Central memory CD8-positive, alpha-beta T cell (primary cell): ENCODE measurements around the gene CENPP.

ENCODE experiments used
- ATAC-seq: fragments of 150-1000 bp; cut with Tn5 transposase; replicated peaks from 2 replicates; pipeline ENCODE4 v1.10.0; 2022; ENCODE audit warnings: mild to moderate bottlenecking, moderate FRiP score, moderate number of reproducible peaks; ENCODE audit not compliant: poor library complexity, severe bottlenecking; ENCODE audit errors: extremely low read depth
- DNase-seq, 2 donors: peaks; one replicate each; pipeline ENCODE4 v3.0.0; 2021; ENCODE audit warnings: low spot score in 2 of 2
- H3K27ac Mint-ChIP-seq: one replicate; pipeline ENCODE4 v1.8.0; 2022; ENCODE audit warnings: low read depth, mild to moderate bottlenecking, moderate library complexity, mixed read lengths
- H3K27me3 Mint-ChIP-seq: one replicate; pipeline ENCODE4 v1.8.0; 2022; ENCODE audit warnings: mixed read lengths
- H3K36me3 Mint-ChIP-seq: one replicate; pipeline ENCODE4 v1.8.0; 2022; ENCODE audit warnings: mild to moderate bottlenecking, moderate library complexity, mixed read lengths; ENCODE audit not compliant: insufficient read depth
- H3K4me1 Mint-ChIP-seq: one replicate; pipeline ENCODE4 v1.8.0; 2022; ENCODE audit warnings: mixed read lengths
- H3K4me3 Mint-ChIP-seq: one replicate; pipeline ENCODE4 v1.8.0; 2022; ENCODE audit warnings: mild to moderate bottlenecking, moderate library complexity, mixed read lengths
- H3K9me3 Mint-ChIP-seq: one replicate; pipeline ENCODE4 v1.8.0; 2022; ENCODE audit warnings: mixed read lengths

The CENPP gene

DNA sequence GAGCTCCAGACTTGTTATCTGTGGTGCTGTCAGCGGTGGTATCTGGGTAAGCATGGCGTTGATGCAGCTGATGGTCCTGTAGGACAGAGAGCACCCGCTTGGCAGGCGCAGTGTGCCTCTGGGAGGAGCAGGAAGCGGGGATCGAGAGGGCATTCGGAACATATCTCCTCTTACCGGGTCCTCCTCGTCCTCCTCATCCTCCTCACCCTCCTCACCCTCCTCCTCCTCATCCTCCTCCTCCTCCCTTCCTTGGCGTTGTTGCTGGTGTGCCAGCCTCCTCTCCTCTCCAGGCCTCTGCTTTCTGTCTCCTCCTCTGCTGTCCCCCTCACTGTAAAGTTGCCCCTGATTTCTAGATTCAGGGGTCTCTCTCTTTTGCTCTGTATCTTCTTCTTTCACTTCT is 188.9 kb downstream of the CENPP start:
- Mint-ChIP-seq H3K27ac (no peak overlapping the region), H3K9me3 (no peaks in the 10 kb centered on the region), H3K27me3 (no peaks in the 10 kb centered on the region), H3K4me3 (no peak overlapping the region), H3K4me1 (no peaks in the 10 kb centered on the region), H3K36me3 (no peaks in the 10 kb centered on the region)
- ATAC-seq = no peak
- DNase-seq = no peak

DNA sequence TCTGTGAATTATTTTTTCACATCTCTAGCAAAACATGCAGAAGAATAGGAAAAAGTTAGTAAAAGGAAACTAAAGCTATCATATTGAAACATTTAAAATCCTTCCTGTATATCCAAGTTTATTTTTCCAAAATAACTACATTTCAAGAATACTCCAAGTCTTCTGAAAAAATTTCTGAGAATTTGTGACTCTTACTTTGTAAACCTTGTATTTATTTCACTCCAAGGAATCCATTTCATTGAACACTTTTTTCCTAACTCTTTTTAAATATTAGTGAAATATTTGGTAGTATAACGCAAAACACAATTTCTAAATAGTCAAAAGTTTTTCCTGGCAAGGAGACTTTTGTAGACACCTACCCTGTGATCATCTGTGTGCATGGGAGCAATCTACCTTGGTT is 190.8 kb downstream of the CENPP start:
- ATAC-seq (no peak), DNase-seq (no peak)
- H3K4me1 Mint-ChIP-seq = no peaks in the 10 kb centered on the region
- no peaks in the 10 kb centered on the region for H3K9me3 Mint-ChIP-seq
- H3K36me3 Mint-ChIP-seq = no peaks in the 10 kb centered on the region
- no peaks in the 10 kb centered on the region for H3K27me3 Mint-ChIP-seq
- no peak overlapping the region for H3K27ac Mint-ChIP-seq
- H3K4me3 Mint-ChIP-seq = no peak overlapping the region

DNA sequence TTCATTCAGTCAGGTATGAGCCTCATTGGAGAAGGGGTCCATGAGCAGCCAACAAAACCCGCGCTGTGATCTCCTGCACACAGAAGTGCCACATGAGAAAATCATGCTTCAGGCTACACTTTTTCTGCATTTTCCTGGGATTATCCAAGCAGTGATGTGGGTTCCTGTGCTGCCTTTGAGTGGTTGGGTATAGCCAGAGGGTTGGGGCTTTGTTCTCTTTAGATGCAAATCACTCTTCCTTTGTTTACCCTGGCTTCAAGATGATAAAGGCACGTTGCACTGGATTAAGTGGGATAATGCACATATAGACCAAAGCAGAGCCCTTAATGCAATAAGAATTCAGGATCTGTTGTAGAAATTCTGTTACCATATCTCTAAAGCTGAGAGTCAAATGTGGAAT is 191.3 kb downstream of the CENPP start:
- no peak overlapping the region for H3K27ac Mint-ChIP-seq
- H3K27me3 Mint-ChIP-seq = no peaks in the 10 kb centered on the region
- H3K9me3 Mint-ChIP-seq = no peaks in the 10 kb centered on the region
- no peak overlapping the region for H3K4me3 Mint-ChIP-seq
- no peaks in the 10 kb centered on the region for H3K4me1 Mint-ChIP-seq
- DNase-seq = no peak
- H3K36me3 Mint-ChIP-seq = no peaks in the 10 kb centered on the region
- no peak for ATAC-seq

DNA sequence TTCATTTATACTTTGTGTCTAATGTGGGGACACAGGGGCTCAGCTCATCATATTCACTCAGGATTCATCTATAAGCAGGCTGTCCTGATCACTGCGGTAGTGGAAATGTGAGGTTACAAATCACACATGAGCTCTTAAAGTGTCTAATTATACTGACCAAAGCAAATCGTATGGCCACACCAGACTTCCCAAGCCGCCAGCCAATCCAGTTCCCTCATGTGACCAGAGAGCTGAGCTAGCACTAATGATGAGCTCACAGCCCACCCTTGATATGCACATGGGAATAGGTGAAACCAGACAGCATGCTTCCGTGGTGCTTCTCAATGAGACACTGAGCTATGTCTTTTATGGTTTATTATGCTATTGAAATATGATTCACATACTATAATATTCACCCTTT is 192.4 kb downstream of the CENPP start:
- H3K27me3 Mint-ChIP-seq = no peaks in the 10 kb centered on the region
- no peaks in the 10 kb centered on the region for H3K4me1 Mint-ChIP-seq
- H3K9me3 Mint-ChIP-seq = no peaks in the 10 kb centered on the region
- ATAC-seq (no peak), DNase-seq (no peak)
- H3K36me3 Mint-ChIP-seq = no peaks in the 10 kb centered on the region
- H3K4me3 Mint-ChIP-seq = no peak overlapping the region
- H3K27ac Mint-ChIP-seq = no peak overlapping the region

DNA sequence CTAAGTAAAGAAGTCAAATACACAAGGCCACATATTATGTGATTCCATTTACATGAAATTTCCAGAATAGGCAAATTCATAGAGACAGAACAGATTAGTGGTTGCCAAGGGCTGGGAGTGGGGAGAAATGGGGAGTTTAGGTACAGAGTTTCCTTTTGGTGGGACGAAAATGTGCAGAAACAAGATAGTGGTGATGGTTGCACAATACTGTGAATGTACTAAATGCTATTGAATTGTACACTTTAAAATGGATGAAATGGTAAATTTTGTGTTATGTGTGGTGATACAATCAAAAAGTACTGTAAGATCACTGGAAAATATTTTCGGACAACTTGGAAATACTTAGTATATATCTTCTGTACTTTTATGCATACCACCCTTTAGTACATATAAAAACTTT is 195.1 kb downstream of the CENPP start:
- Mint-ChIP-seq H3K36me3 (no peaks in the 10 kb centered on the region), H3K4me1 (no peaks in the 10 kb centered on the region), H3K4me3 (no peak overlapping the region), H3K27me3 (no peaks in the 10 kb centered on the region), H3K27ac (no peak overlapping the region), H3K9me3 (no peaks in the 10 kb centered on the region)
- DNase-seq (no peak), ATAC-seq (no peak)

DNA sequence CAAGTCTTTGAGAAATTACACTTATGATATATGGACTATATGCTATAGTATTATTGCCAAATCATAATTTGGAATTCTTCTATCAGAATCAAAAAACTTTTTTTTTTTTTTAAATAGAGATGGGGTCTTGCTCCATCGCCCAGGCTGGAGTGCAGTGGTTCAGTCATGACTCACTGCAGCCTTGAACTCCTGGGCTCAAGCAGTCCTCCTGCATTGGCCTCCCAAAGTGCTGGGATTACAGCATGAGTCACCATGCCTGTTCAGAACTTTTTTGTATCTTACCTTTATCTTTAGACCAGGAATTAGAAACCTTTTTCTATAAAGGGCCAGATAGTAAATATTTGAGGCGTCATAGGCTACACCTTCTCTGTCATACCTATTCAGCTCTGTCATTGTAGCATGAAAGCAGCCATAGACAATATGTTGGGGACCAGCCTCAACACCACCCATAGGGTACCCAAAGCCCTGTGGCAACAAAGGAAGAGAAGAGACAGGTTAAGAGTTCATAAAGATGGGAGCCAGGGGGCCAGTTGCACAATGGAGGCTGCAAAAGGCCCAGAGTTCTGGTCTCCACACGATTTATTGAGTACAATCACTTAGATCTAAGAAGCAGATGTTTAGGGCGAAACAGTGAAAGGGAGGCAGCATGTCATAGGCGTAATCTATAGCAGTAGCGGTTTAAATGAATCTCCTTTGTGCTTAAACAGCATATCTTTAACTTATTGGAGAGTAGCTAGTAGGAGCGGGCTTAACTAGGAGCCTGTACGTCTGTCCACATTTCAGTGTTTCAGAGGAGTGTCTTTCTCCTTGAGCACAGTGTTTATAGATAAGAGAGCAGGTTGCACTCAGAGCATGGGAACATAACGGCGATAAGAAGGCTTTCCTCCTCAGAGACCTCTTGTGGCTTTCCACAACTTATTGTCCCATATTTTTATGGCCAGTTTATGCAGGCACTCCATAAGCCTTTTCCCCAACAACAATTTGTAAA is 197.5 kb downstream of the CENPP start:
- Mint-ChIP-seq H3K36me3 (no peaks in the 10 kb centered on the region), H3K4me1 (no peaks in the 10 kb centered on the region), H3K27me3 (no peaks in the 10 kb centered on the region), H3K27ac (no peak overlapping the region), H3K9me3 (no peaks in the 10 kb centered on the region), H3K4me3 (no peak overlapping the region)
- no peak for DNase-seq
- no peak for ATAC-seq

DNA sequence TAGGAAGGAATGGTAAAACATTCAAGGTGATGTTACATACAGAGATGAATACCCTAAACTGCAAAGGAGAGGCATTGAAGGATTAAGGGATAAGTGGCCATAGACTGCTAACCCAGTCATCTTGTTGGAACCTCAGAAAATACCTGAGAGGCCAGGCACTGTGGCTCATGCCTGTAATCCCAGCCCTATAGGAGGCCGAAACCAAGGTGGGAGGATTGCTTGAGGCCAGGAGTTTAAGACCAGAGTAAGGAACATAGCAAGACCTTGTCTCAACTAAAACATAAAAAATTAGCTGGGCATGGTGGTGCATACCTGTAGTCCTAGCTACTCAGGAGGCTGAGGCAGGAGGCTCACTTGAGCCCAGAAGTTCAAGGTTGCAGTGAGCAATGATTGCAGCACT is 199.1 kb downstream of the CENPP start:
- no peaks in the 10 kb centered on the region for H3K27me3 Mint-ChIP-seq
- H3K27ac Mint-ChIP-seq = no peak overlapping the region
- no peaks in the 10 kb centered on the region for H3K4me1 Mint-ChIP-seq
- DNase-seq (no peak), ATAC-seq (no peak)
- no peaks in the 10 kb centered on the region for H3K9me3 Mint-ChIP-seq
- H3K4me3 Mint-ChIP-seq = no peak overlapping the region
- H3K36me3 Mint-ChIP-seq = no peaks in the 10 kb centered on the region

DNA sequence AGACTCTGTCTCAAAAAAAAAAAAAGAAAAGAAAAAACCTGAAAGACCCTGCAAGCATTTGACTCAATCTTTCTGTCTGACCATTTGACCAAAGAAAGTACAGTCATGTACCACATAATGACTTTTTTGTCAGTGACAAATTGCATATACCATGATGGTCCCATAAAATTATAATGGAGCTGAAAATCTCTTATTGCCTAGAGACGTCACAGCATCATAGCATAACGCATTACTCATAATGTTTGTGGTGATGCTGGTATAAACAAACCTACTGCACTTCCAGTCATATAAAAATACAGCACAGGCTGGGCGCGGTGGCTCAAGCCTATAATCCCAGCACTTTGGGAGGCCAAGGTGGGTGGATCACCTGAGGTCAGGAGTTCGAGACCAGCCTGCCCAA is 199.6 kb downstream of the CENPP start:
- Mint-ChIP-seq H3K4me3 (no peak overlapping the region), H3K36me3 (no peaks in the 10 kb centered on the region), H3K27me3 (no peaks in the 10 kb centered on the region), H3K9me3 (no peaks in the 10 kb centered on the region), H3K27ac (no peak overlapping the region), H3K4me1 (no peaks in the 10 kb centered on the region)
- no peak for ATAC-seq
- no peak for DNase-seq

DNA sequence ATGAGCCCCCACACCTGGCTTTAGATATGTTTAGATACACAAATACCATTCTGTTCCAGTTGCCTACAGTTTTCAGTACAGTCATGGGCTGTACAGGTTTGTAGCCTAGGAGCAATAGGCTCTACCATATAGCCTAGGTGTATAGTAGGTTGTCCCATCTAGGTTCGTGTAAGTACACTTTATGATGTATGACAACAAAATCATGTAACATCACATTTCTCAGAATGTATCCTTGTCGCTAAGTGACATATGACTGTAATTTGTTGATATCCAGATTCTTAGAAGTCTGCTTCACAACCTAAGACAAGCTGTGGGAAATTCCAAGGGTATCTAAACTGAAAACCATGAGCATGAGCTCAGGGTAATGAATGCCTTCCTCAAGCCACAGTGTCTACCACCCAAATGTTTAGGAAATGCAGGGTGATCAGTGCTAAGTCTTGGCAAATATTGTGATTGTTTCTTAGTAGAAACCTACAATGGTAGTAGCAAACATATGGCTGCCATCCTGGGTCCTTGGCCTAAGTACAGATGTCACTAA is 201.6 kb downstream of the CENPP start:
- Mint-ChIP-seq H3K27me3 (no peaks in the 10 kb centered on the region), H3K4me3 (no peak overlapping the region), H3K4me1 (no peaks in the 10 kb centered on the region), H3K9me3 (no peaks in the 10 kb centered on the region), H3K36me3 (no peaks in the 10 kb centered on the region), H3K27ac (no peak overlapping the region)
- ATAC-seq (no peak), DNase-seq (no peak)

DNA sequence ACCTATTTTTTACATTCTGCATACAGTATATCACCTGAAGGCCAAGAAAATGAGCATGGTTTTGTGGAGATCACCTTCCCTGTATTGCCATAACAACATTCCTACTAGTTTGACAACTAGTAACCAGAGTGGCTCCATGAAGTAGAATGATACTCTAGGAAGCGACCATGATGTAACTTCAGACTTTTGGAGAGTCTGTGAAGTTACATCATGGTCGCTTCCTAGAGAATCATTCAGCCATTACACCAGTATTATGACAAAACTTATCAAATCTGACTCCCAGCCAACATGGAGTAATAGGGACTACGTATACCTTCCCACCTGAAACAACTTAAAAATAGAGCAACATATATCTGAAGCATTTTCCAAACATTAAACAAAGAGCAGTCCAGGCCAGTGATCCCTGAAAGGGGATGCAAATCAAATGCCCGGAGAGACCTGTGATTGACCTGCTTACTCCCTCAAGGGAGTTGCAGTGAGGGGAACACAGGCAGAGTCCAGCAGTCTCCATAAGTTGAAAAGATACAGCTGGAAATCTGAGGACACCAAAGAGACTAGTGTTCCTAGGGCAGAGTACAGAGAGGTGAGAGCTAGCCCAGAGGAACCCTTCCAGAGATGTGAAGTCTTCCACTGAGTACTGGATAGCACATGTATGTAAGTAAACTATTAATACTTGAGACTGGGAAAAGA is 202.2 kb downstream of the CENPP start:
- DNase-seq = no peak
- Mint-ChIP-seq H3K4me1 (no peaks in the 10 kb centered on the region), H3K4me3 (no peak overlapping the region), H3K27me3 (no peaks in the 10 kb centered on the region), H3K36me3 (no peaks in the 10 kb centered on the region), H3K9me3 (no peaks in the 10 kb centered on the region), H3K27ac (no peak overlapping the region)
- ATAC-seq = no peak

DNA sequence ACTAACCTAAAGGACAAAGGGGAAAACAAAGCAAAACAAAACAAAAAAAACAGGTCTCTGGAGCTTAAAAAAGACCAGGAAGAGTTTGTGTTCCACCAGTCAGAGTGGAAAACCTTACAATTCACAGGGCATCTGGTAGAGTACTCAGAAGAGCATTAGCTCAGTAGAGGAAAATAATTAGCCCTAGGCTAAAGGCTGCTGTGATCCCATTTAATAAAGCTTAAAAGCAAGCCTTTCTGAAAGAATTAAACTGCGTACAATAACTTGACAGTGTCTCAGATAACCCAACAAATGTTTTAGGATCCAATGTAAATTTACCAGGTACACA is 202.7 kb downstream of the CENPP start:
- DNase-seq (no peak), ATAC-seq (no peak)
- H3K9me3 Mint-ChIP-seq = no peaks in the 10 kb centered on the region
- H3K36me3 Mint-ChIP-seq = peaks cover 1% of the 10 kb centered on the region
- H3K27me3 Mint-ChIP-seq = no peaks in the 10 kb centered on the region
- H3K4me3 Mint-ChIP-seq = no peak overlapping the region
- no peak overlapping the region for H3K27ac Mint-ChIP-seq
- H3K4me1 Mint-ChIP-seq = no peaks in the 10 kb centered on the region

DNA sequence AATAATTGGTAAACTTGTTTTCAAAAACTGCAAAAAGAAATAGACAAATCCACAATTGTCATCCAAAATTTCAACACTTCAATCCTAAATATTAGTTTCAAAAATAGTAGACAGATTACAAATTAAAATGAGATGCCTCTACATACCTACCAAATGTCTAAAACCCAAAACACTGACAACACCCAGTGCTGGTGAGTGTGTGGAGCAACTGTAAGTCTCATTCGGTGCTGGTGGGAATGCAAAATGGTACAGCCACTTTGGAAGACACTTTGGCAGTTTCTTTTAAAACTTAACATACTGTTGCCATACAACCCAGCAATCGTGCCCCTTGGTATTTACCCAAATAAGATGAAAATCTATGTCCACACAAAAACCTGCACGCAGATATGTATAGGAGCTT is 203.4 kb downstream of the CENPP start:
- H3K9me3 Mint-ChIP-seq = no peaks in the 10 kb centered on the region
- ATAC-seq (no peak), DNase-seq (no peak)
- H3K4me1 Mint-ChIP-seq = no peaks in the 10 kb centered on the region
- peaks cover 1% of the 10 kb centered on the region for H3K36me3 Mint-ChIP-seq
- H3K27me3 Mint-ChIP-seq = no peaks in the 10 kb centered on the region
- no peak overlapping the region for H3K4me3 Mint-ChIP-seq
- no peak overlapping the region for H3K27ac Mint-ChIP-seq

DNA sequence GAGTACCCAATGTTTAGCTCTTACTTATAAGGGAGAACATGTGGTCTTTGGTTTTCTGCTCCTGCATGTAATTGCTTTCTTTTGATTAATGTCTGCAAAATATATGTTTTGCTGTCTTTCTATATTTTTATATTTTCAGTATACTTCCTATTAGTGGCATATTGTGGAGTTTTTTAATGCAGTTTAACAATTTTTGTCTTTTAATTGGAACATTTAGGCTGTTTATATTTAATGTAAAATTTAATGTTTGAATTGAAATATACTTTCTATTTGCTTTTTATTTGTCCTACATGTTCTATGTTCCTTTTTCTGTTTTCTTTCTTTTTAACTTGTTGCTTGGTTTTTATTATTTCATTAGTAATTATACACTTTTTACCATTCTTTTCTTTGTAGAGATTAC is 205.1 kb downstream of the CENPP start:
- H3K27ac Mint-ChIP-seq = no peak overlapping the region
- DNase-seq (no peak), ATAC-seq (no peak)
- H3K36me3 Mint-ChIP-seq = peaks cover 1% of the 10 kb centered on the region
- H3K4me1 Mint-ChIP-seq = no peaks in the 10 kb centered on the region
- H3K9me3 Mint-ChIP-seq = no peaks in the 10 kb centered on the region
- H3K27me3 Mint-ChIP-seq = no peaks in the 10 kb centered on the region
- no peak overlapping the region for H3K4me3 Mint-ChIP-seq
